ENCODE results near the gene NDUFS8. TPM values are rescaled to one million over a fixed set of nuclear protein-coding genes. Genes with fewer than 3 reads are reported as not detected.

Gene NDUFS8
- total and polyA plus RNA-seq, 2 of the 13 experiments (the other 11 are each of a cell fraction or from before 2014, with no cell fraction given) = 96.7 to 158 TPM

DNA sequence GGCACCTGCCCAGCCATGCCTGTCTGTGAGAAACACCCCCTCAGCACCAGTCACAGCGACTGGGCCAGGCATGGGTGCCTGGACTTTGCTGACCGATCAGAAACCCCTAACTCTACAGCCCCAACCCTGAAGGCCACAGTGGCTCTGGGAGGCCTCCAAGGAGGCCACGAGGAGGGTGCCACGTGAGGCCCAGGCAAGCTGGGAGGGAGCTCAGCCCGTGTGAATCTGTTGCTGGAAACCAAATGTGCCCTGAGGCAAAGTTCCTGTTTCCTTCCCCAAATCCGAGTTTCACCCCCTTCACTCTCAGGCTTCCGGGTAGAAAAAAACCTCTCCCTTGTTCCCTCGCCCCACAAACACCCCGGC lies 27.9 kb upstream of the NDUFS8 start (continued):
- TF ChIP-seq, protein P1, sequence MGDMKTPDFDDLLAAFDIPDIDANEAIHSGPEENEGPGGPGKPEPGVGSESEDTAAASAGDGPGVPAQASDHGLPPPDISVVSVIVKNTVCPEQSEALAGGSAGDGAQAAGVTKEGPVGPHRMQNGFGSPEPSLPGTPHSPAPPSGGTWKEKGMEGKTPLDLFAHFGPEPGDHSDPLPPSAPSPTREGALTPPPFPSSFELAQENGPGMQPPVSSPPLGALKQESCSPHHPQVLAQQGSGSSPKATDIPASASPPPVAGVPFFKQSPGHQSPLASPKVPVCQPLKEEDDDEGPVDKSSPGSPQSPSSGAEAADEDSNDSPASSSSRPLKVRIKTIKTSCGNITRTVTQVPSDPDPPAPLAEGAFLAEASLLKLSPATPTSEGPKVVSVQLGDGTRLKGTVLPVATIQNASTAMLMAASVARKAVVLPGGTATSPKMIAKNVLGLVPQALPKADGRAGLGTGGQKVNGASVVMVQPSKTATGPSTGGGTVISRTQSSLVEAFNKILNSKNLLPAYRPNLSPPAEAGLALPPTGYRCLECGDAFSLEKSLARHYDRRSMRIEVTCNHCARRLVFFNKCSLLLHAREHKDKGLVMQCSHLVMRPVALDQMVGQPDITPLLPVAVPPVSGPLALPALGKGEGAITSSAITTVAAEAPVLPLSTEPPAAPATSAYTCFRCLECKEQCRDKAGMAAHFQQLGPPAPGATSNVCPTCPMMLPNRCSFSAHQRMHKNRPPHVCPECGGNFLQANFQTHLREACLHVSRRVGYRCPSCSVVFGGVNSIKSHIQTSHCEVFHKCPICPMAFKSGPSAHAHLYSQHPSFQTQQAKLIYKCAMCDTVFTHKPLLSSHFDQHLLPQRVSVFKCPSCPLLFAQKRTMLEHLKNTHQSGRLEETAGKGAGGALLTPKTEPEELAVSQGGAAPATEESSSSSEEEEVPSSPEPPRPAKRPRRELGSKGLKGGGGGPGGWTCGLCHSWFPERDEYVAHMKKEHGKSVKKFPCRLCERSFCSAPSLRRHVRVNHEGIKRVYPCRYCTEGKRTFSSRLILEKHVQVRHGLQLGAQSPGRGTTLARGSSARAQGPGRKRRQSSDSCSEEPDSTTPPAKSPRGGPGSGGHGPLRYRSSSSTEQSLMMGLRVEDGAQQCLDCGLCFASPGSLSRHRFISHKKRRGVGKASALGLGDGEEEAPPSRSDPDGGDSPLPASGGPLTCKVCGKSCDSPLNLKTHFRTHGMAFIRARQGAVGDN (CRISPR knock-in tag; IDR thresholded peaks at IDR 0.05) = peak; percentile 20; the same call in 1 of the 2 replicates
- no peak for TF ChIP-seq ZNF572 (CRISPR knock-in tag; IDR thresholded peaks at IDR 0.05)
- TF ChIP-seq NFIB (CRISPR knock-in tag; IDR thresholded peaks at IDR 0.05; ENCODE audit: borderline replicate concordance) = no peak
- TF ChIP-seq TAF15 (IDR thresholded peaks at IDR 0.05; ENCODE audit: low read depth, low read length, poor library complexity, severe bottlenecking) = no peak
- no peak for TF ChIP-seq ZNF343 (CRISPR knock-in tag; IDR thresholded peaks at IDR 0.05)
- TF ChIP-seq ZSCAN22 (CRISPR knock-in tag; IDR thresholded peaks at IDR 0.05) = no peak
- TF ChIP-seq ZFP91 (CRISPR knock-in tag; IDR thresholded peaks at IDR 0.05; ENCODE audit: borderline replicate concordance) = 0 out of 2 replicates have a peak, but pooled peaks have one; percentile 47
- no peak for TF ChIP-seq POGZ (CRISPR knock-in tag; IDR thresholded peaks at IDR 0.05)
- no peak for TF ChIP-seq POLR2G (IDR thresholded peaks at IDR 0.05; ENCODE audit: low read depth, low read length)
- TF ChIP-seq ZNF296 (CRISPR knock-in tag; conservative IDR thresholded peaks at IDR 0.05) = no peak
